ENCODE data around the gene DALRD3. TPM values are rescaled to one million over a fixed set of nuclear protein-coding genes. Genes with fewer than 3 reads are reported as not detected.
A peak's percentile ranks its signal among the peaks of the same experiment; 100 is the strongest.

The DALRD3 gene
- total RNA-seq, 1 experiment from 2014 or later: 42.7 TPM

DNA sequence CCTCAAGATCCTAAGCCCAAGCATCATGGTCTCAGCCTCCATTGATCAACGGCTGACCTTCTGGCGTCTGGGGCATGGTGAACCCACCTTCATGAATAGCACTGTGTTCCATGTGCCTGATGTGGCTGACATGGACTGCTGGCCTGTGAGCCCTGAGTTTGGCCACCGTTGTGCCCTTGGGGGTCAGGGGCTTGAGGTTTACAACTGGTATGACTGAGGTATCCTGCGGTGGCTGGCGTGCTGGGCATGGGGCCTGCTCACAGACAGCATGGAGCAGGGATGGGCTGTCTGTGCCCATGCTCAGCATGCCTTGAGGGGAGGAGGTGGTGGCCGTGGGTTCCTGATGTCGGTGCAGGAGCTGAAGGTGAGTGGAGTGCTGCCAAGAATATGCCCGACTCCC is 3.3 kb downstream of the DALRD3 start:
- POLR2A ChIA-PET: interaction anchor here (1.1 to 3.5 kb wide), 2 partner anchors 8 to 24 kb away, joined by 9 to 15 read pairs; partner anchors contain the start of genes P4HTM and WDR6

DNA sequence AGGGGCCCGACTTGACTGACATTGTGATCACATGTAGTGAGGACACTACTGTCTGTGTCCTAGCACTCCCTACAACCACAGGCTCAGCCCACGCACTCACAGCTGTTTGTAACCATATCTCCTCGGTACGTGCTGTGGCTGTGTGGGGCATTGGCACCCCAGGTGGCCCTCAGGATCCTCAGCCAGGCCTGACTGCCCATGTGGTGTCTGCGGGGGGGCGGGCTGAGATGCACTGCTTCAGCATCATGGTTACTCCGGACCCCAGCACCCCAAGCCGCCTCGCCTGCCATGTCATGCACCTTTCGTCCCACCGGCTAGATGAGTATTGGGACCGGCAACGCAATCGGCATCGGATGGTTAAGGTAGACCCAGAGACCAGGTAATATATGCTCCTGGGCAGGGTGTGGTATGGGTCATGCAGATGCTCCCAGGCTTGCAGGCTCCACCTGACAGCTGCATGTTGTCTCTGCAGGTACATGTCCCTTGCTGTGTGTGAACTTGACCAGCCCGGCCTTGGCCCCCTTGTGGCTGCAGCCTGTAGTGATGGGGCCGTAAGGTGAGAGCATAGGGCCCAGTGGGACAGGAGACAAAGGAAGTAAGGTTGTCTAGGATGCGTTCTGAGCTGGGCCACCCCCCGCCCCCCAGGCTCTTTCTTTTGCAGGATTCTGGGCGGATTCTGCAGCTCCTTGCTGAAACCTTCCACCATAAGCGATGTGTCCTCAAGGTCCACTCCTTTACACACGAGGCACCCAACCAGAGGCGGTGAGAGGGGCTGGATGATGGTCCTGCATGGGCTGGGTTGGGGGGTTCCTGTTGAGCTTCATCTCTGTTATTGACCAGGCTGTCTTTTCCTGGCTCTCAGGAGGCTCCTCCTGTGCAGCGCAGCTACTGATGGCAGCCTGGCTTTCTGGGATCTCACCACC is 4.4 kb downstream of the DALRD3 start:
- no peaks in the 10 kb centered on the region for H3K4me1 Mint-ChIP-seq (ENCODE audit: insufficient read depth, unreplicated experiment)
- ChIA-PET CTCF (interaction anchor here (0.6 to 2.3 kb wide), 8 partner anchors 10 to 436 kb away, joined by 3 to 16 read pairs (median 5); partner anchors contain the start of genes P4HTM and QRICH1), POLR2A (interaction anchor here (0.6 to 3.5 kb wide), 5 partner anchors 8 to 107 kb away, joined by 3 to 15 read pairs (median 4); partner anchors contain the start of genes NDUFAF3, P4HTM, QRICH1 and USP19)
- no peak overlapping the region for H3K4me3 Mint-ChIP-seq (ENCODE audit: unreplicated experiment)
- DNase-seq (ENCODE audit: unreplicated experiment): peak; percentile 61
- peaks cover 80% of the 10 kb centered on the region for H3K36me3 Mint-ChIP-seq (ENCODE audit: insufficient read depth, unreplicated experiment)
- no peak overlapping the region for H3K27ac Mint-ChIP-seq (ENCODE audit: low read depth, unreplicated experiment)
- peak; percentile 55 for TF ChIP-seq CTCF (IDR thresholded peaks at IDR 0.05; ENCODE audit: unreplicated experiment)
- no peaks in the 10 kb centered on the region for H3K27me3 Mint-ChIP-seq (ENCODE audit: insufficient read depth, unreplicated experiment)
- H3K9me3 Mint-ChIP-seq (ENCODE audit: unreplicated experiment): no peaks in the 10 kb centered on the region
- no TSS peak for BruUV-seq (replicated peaks)
- intact Hi-C loops (cut with micrococcal nuclease): loop anchor here (2.0 kb wide), 1 partner anchor 25 kb away; no protein-coding TSS in a partner anchor

More for the DNA sequence above, 3.3 kb downstream of the DALRD3 start:
- no peak for TF ChIP-seq CTCF (IDR thresholded peaks at IDR 0.05; ENCODE audit: unreplicated experiment)
- intact Hi-C loops (cut with micrococcal nuclease): loop anchor here (2.0 kb wide), 1 partner anchor 26 kb away; no protein-coding TSS in a partner anchor
- Mint-ChIP-seq H3K4me3 (ENCODE audit: unreplicated experiment) (no peak overlapping the region), H3K36me3 (ENCODE audit: insufficient read depth, unreplicated experiment) (peaks cover 73% of the 10 kb centered on the region), H3K9me3 (ENCODE audit: unreplicated experiment) (no peaks in the 10 kb centered on the region), H3K27ac (ENCODE audit: low read depth, unreplicated experiment) (no peak overlapping the region), H3K4me1 (ENCODE audit: insufficient read depth, unreplicated experiment) (no peaks in the 10 kb centered on the region), H3K27me3 (ENCODE audit: insufficient read depth, unreplicated experiment) (no peaks in the 10 kb centered on the region)
- CTCF ChIA-PET: interaction anchor here (1.1 to 2.3 kb wide), 3 partner anchors 26 to 29 kb away, joined by 3 to 16 read pairs (median 7); partner anchors contain the start of gene P4HTM
- DNase-seq (ENCODE audit: unreplicated experiment): no peak
- BruUV-seq (replicated peaks): no TSS peak

GRCh38 chr3:49013113-49013737 is 5.2 kb downstream of the DALRD3 start:
- H3K9me3 Mint-ChIP-seq (ENCODE audit: unreplicated experiment): no peaks in the 10 kb centered on the region
- H3K4me1 Mint-ChIP-seq (ENCODE audit: insufficient read depth, unreplicated experiment): peaks cover 4% of the 10 kb centered on the region
- no peak for TF ChIP-seq CTCF (IDR thresholded peaks at IDR 0.05; ENCODE audit: unreplicated experiment)
- no peaks in the 10 kb centered on the region for H3K27me3 Mint-ChIP-seq (ENCODE audit: insufficient read depth, unreplicated experiment)
- no peak for DNase-seq (ENCODE audit: unreplicated experiment)
- no peak overlapping the region for H3K27ac Mint-ChIP-seq (ENCODE audit: low read depth, unreplicated experiment)
- no peak overlapping the region for H3K4me3 Mint-ChIP-seq (ENCODE audit: unreplicated experiment)
- BruUV-seq (replicated peaks): no TSS peak
- ChIA-PET CTCF (interaction anchor here (0.7 to 2.3 kb wide), 7 partner anchors 10 to 420 kb away, joined by 3 to 16 read pairs (median 5); partner anchors contain the start of genes P4HTM and QRICH1), POLR2A (interaction anchor here (0.5 to 3.5 kb wide), 7 partner anchors 9 to 573 kb away, joined by 3 to 15 read pairs (median 4); partner anchors contain the start of genes CCDC51, NDUFAF3, P4HTM and QRICH1)
- intact Hi-C loops (cut with micrococcal nuclease): no loop called here
- H3K36me3 Mint-ChIP-seq (ENCODE audit: insufficient read depth, unreplicated experiment): peaks cover 87% of the 10 kb centered on the region
